NK-92 (cell line): Measurements from ENCODE around the gene MYADML2.
"Not testable (repeated sequence)": the region's sequence is repeated elsewhere in the genome, so short reads cannot be mapped to it uniquely, and the experiment has no call there.

Source experiments
- DNase-seq: peaks from one replicate; lab custom pipeline; 2025; ENCODE audit not compliant: unreplicated experiment; lab: John Stamatoyannopoulos, UW

The MYADML2 gene

DNA sequence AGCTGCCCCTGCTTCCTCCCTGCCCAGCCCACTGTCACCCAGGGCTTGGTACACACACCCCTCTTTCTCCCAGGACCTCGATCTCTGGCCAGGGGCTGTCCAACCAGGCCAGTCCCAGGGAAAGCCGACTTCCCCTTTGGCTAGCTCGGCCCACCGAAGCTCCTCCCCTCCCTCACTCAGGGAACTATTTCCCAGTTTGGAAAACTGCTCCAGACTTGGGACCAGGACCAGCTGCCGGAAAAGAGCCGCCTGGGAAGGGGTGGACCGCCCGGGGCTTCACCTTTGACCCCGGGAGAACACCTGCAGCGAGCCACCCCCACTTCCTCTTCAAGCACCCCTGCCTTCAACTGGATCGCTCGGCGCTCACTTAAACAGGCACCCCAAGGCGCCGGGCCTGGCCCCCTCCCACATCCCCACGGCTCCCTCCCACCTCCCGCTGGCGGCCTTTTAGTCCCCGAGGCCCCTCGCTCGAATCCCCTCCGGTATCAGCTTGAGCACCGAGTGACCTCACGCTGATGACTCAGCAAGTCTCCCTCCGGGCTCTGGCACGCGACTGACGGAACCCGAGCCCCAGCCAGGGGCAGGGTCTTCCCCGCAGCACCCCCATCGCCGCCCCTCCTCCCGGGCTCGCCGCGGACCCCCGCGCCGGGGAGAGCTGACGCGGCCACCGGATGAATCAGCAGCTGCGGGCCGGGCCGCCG lies 20.4 kb downstream of the MYADML2 start:
- DNase-seq, result no peak

DNA sequence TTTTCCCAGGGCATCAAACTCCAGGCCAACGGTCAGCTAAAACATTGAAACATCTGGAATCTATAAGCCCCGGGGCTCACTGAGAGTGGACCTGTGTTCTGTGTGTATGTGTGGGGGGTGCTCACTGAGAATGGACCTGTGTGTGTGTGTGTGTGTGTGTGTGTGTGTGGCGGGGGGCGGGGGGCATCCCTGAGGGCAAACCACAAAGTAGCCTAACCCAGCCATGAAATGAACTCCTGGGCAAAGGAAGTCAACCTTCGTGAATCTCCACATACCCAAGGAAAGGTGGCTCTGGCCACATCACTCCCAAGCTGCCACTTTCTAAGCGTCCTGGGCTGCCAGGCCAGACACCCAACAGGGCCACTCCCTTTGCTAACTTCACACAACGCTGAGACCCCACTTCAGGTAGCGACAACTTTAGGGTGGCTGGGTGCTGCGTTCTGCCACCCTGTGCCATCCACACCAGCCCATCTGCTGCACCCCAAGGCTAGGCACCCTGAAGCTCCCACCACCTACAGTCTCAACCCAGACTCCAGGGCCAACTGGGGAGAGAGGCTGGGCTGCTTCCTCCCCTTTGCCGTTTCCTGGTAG lies 21.1 kb downstream of the MYADML2 start:
- DNase-seq, result no peak

DNA sequence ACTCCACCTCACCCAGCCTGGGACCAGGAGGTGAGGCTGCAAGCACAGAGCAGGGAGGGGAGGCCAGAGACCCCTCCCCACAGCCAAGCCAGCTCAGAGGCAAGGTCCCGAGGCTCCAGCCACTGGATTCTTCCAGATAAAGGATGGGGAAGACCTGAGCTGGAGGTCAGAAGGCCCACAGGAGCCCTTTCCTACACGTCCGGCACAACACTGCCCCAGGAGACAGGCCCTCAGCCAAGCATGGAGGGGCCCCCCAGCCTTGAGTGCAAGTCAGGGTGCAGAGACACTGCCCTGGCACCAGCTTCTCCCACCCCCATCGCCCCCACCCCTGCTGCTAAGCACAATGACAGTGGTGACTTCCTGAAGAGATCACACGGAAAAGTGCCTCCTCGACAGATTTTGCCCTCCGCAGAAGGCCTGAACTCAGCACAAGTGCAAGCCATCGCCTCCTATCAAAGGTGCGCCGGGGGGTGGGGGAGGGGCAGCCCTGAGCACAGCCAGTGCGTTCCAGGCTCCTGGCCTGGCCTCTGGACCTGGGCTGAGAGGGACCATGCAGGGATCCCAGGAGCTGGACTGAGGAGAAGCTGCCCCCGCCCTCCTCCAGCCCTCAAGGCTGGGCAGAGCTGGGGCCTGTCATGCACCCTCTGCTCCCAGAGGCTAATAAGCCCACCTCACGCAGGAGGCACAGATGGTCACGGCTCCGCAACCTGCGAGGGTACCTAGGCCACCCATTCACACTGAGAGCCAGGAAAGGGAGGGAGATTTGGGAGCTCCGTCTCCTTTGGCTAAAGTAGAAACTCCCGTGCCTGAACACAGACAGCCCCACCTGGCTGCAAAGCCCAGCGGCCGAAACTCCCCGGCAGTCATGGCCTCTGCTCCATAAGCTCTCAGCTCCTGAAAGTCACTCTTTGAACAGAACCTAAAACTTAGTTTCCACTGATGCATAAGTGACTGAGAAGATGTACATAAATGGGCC lies 22.2 kb downstream of the MYADML2 start:
- DNase-seq, result no peak

DNA sequence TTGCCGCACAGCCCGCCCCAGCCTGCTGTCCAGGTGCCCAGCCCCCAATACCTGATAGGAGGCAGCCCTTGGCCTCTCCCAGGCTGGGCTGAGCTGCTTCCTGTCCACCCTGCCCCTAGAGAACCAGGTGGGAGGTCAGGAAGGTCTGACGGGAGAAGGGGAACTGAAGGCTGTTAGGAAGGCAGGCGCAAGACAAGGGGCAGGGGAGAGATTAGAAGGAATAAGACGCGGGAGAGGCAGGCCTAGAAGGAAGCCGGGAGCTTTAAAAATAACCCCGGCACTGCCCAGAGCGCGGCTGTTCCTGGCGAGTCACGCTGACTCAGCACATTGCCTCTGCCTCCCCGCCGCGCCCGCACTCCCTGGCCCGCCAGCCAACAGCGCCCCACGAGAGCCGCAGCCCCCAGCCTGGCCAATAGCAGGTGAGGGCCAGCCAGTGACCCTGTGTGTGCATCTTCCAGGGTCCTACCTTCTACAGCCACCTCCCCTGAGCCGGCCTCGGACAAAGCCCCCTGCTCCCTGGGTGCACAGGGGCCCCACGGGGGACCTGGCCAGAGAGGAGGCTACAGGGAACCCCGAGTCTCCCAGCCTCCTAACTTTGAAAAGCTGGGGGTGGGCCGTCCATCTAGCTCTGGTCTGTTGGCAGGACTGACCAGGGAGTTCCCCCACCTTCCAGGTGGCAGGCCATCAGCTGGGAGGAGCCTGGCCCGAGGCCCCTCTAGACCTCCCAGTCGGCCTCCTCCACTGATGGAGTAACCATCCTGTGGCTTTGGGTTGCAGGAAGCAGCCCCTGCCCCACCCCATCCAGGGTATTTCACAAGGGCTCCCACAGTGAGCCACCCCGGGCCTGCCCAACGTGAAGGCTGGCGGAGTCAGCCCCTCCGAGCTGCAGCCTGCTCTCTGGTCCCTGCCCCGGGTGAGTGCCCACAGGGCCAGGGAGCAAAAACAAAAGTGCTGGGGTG lies 23.5 kb downstream of the MYADML2 start:
- no peak for DNase-seq

DNA sequence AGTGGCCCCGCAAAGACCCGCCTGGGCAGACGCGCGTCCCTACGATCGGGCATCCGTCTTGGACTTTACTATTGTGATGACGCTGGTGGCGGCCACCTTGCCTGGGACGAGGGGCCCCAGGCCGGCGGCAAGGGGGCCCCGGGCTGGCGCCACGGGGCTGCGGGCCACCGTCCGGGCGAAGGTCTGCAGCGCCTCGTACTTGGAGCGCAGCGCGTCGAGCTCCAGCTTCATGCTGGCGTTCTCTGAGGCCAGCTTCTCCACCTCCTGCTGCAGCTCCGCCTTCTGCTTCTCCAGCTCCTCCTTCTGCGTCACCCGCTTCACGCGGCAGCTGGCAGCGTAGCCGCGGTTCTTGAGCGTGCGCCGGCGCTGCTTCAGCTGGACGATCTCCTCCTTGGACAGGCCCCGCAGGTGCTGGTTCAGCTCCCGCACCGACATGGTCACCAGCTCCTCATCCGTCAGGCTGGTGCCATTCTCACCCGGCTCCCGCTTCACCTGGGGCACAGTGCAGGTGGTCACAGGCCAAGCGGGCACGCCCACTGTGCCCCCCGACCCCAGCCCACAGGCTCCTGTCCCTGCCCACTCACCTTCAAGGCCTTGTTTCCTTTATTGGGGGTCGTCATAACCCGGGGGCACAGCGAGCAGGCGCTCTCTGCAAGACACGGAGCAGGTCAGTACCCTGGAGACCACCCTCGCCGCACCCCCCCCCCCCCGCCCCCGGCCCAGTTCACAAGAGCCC lies 24.3 kb downstream of the MYADML2 start:
- no peak for DNase-seq

DNA sequence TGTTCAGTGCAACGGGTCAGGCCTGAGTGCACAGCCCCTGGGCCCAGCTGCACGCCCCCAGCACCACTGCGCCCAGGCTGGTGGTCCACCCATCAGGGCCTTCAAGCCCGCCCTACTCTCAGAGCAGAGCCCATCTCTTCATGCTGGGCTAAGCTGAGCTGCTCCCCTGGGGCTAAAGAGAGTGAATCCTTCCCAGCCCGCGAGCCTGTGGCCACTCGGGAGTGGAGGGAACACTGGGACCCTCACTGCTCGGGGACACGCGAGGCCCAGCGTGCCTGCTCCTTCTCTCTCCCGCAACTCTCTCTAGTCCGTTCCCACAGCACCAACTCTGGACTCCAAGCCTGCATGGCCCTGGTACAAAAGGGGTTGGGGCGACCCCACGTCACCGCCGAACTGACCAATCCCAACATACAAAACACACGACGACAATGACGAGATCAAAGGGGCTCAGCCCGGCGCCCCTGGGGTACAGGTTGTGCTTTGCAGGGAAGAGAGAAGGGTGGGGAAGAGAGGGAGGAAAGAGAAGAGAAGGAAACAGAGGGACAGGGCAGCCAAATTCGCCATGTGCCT lies 25.0 kb downstream of the MYADML2 start:
- no peak for DNase-seq

DNA sequence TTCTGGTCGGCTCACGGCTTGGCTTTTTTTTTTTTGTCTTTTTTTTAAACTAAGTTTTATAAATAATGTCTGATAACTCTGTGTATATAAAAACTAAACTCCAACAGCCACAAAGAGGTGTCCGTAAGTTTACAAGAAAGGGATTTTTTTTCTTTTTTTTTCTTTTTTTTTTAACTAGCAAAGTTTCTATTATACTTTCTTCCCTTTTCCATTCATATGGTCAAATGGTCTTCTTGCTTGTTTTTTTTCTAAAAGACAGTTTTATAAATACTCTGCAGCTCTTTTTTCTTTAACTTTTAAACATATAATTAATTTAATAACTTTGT lies 25.5 kb downstream of the MYADML2 start:
- DNase-seq, result no peak

DNA sequence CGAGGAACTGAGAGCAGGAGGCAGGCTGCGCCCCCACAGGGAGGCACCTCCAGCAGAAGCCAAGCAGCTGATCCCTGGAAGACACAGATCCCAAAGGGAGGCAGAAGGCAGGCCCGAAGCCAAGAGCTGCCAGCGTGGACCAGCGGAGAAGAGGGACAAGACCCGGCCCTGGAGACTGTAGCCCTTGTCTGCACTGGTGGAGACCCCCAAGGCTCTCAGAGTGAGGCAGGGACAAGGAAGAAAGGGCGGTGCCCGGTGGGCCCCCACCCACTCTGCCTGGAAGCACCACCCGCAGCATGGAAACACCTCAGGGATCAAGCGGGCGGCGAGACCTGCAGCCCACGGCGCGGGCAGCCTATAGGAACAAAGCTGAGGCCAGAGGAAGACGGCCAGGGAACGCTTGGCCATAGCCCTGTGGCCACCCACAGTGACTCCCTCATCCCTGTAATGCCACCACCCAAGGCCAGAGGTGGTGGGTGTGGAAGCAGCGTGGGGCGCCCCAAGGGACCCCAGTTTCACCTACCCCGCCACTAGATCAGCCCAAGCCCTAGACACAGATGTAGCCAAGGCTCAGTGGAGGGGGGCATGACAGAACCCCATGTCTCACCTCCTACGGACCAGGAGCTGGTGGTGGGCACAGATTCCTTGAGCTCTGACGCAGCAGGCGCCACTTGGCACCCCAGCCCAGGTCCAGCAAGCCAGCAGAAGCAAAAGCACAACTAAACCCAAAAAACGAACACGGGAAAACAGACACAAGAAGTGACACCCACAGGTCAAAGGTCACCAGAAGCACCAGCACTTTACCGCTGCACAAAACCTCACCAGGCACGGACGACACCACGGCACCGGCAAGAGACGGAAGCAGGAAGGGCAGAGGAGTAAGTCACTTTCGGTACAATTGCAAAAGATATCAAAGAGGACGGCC lies 26.2 kb downstream of the MYADML2 start:
- DNase-seq, result no peak

DNA sequence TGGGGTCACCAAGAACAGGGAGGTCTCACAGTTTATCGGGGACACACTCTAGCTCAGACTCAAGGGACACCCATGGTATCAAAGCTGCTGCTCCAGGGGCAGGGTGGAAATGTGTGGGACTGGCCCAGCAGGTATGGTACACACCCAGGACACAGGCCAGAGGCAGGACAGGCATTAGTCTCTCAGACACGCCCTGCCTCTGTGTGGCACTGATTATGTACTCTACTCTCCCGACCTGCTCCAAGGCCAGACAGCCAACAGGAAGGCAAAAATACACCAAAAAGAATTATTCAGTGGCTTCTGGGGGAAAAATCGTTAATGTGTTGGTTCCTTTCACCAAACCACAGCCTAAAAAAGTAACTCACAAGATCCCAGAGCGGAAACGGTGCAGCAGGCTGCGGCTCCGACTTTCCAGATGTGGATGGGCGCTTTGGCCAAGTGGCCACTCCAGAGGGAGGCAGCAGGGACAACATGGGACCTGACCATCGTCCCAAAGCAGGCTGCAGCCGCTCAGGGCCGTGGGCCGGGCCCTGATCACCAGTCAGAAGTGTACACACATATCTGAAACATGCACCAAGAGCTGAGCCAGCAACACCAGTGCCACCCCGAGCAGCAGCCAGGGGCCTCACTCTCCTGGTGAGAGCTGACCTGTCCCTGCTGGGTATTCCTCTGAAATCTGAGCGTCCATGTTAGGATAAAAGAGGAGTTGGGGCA lies 28.0 kb downstream of the MYADML2 start:
- DNase-seq, result no peak

DNA sequence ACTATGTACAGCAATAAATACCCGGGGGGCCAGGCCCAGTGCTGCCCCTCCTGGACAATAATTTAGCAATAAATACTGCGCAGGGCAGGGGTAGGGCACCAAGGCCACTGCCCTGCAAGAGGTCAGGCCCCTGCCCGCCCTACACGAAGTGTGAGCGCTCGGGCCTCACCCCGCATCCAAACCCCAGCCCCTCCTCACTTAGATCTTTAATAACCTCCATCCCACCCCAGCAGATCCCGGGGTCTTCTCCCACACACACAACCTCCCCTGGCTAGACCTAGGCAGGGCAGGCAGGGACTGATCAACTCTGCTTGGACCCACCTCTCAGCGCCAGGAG lies 28.7 kb downstream of the MYADML2 start:
- not testable (repeated sequence) for DNase-seq

DNA sequence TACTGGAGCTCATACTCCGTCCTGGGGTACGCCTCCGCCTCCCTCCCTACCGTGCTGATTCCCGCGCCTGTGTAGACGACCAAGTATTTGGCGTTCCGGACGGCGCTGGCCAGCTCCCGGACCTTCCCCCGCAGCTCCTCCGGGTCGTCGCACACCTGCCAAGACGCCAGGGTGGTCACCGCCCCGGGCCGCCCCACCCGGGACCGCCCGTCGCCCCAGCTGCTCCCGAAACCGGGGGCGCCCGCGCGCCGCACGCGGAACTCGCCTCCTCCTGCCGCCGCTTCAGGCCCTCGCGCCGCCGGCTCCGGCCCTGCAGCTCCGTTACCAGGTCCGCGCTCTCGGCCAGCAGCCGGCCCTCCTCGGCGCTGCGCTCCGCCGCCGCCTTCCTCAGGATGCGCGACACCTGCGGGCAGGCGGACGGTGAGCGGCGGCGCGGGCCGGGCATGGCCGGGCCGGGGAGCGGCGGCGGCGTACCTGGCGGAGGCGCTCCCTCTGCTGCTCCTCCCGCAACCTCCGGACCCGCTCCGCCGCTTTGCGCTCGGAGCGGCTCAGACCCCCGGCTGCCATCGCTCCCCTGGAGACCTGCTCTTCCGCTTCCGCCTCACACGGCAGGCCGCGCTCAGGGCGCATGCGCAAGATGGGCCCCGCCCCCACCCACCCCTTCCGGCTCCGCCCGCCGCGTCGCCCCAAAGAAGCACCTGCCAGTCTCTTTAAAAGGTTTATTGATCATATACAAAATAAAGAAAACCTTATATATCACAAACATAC lies 29.3 kb downstream of the MYADML2 start, which contains the start of gene SIRT7:
Gene SIRT7 (minus strand): TSS at position 612 of the 768 bp plus-strand sequence. CDS start 45 bp downstream, at position 567.
- DNase-seq, result peak; percentile 31

DNA sequence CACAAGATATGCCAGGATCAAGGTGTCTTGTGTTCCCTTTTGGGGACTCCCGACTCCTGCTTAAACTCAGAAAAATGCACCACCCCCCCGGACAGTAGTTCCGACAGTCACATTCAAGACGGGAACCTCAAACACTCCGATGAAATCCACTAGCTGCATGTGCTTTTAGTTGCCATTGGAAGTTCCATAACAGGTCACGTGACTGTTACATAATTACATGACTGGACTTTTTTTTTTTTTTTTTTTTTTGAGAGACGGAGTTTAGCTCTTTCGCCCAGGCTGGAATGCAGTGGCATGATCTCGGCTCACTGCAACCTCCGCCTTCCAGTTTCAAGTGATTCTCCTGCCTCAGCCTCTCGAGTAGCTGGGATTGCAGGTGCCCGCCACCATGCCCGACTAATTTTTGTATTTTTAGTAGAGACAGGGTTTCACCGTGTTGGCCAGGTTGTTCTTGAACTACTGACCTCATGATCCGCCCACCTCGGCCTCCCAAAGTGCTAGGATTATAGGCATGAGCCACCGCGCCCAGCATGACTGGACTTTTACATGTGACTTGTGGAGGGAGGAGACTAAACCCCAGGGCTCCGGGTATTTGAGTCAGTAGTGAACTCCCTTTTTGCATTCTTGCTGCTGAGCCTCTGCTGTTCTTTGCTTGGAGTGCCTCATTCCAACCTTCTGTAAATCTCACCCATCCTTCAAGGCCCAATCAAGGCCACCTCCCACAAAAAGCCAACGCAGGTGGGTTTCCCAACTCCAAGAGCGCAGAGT lies 30.6 kb downstream of the MYADML2 start:
- no peak for DNase-seq

DNA sequence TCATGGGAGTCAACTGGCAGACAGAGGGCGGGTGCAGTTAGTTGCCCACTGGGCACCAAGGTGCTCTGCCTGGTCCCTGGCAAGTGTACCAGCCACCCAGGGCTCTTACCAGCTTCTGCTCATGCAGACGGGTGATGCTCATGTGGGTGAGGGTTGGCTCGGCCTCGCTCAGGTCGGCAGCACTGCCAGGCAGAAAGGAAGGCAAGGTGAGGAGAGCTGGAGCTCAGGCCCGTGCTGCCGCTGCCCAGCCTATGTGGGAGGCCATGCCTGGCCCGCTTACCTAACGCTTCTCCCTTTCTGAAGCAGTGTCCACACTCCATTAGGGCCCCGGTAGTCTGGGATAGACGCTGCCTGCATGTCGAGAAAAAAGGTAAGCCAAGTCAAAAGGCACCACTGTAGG lies 31.7 kb downstream of the MYADML2 start:
- no peak for DNase-seq

DNA sequence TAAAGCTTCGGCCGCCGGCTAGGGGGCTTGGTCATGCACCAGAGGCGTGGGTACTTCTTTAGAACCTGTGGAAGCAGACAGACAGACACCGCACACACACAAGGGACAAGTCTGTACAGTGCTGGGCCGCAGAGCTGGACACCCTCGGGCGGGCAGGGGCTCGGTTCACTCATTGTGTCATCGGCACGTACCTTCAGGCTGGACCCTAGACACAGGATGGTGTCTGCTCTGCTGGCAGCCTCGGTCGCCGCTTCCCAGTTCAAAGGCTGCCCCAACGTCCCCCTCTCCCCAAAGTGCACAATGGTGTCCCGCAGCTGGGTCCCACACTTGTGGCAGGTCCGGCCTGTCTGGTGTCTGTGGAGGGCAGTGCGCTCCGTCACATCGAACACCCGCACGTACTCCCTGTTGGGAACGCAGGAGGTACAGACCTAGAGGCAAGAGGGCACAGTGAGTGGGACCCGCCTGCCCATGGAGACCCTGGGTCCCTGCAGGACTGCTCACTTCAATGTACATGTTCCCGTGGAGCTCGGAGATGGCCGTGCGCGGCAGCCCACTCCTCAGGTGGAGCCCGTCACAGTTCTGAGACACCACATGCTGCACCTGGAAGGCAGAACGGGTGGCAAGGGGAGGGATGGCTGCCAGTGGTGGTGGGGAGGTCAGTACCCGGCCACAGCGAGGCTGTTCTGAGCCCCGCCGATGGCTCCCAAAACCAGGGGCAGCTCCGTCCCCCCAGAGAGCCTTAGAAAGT lies 32.8 kb downstream of the MYADML2 start:
- DNase-seq, result no peak

DNA sequence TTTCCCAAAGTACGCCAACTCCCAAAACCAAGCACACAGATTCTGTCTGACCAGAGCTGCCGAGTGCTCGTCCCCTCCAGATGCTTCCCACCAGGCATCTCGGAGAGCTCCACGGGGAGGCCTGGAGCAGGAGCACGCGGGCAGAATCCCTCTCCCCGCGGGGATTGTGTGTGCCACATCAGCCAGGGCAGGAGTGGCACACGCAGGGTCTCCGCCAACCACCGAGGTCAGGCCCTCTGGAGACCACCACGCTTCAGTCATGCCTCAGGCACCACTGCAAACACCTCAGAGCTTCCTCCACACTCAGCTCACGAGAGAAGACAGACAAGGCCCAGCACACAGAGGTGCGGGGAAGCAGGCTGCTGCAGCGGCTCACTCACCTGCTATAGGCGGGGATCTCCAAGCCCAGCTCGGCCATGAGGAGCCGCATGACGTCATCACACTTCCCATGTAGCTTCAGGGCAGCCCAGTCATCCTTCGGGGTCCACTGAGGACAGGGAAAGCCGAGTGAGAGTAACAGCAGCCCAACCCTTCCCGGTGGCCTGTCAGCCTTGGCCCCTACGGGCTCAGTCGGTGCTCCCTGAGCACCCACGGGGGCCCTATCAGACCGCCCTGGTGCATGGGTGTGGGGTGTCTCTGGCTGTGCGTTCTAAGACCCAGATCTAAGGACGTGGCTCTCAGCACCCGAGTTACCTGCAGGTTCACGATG lies 33.5 kb downstream of the MYADML2 start:
- DNase-seq, result no peak
